Pons (tissue), 1 donor: ENCODE measurements around the gene PIH1D2.
"Not testable (repeated sequence)": the region's sequence is repeated elsewhere in the genome, so short reads cannot be mapped to it uniquely, and the experiment has no call there.

Experiments
- DNase-seq: peaks from one replicate; pipeline ENCODE4 v3.0.0-alpha.2; 2016; ENCODE audit warnings: low spot score

The PIH1D2 gene

DNA sequence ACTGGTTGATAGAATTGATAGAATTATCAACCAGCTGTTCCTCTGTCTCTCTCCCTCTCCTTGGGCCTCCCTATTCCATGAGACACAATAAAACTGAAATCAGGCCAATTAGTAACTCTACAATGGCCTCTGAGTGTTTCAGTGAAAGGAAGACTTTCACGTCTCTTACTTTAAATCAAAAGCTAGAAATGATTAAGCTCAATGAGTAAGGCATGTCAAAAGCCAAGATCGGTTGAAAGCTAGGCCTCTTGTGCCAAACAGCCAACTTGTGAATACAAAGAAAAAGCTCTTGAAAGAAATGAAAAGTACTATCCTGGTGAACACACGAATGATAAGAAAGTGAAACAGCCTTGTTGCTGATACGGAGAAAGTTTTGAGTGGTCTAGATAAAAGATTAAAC is 16.6 kb downstream of the PIH1D2 start:
- no peak for DNase-seq

DNA sequence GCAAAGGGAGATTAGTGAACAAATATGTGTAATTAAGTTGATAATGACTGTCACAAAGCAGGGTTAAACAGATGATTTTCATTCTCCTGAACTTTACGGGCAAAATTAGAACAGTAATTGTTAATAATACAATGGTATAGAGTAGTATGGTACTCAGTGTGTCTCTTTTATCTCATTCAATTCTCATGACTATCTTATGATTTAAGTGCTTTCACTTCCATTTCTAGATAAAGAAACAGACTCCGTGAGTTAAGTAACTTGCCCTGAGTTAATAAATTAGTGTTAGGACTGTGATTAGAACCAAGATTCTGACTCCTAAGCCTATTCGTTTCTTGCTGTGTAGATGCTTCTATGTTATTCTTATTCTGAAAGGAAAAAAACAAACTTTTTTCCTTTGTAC is 22.0 kb downstream of the PIH1D2 start:
- no peak for DNase-seq

DNA sequence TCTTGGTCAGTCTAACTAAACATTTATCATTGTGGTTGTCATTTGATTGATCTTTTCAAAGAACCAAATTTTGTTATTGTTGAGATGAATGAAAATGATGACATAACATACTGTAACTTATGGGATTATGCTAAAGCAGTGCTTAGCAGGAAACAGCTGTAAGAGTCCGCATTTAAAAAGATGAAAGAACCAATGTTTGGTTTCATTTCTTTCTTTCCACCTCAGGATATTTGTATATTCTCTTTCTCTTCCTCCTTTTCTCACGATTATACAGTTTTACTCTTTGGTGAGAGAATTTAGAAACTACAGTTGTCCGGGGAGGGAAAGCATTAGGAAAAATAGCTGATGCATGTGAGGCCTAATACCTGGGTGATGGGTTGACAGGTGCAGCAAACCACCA is 23.1 kb downstream of the PIH1D2 start:
- no peak for DNase-seq

DNA sequence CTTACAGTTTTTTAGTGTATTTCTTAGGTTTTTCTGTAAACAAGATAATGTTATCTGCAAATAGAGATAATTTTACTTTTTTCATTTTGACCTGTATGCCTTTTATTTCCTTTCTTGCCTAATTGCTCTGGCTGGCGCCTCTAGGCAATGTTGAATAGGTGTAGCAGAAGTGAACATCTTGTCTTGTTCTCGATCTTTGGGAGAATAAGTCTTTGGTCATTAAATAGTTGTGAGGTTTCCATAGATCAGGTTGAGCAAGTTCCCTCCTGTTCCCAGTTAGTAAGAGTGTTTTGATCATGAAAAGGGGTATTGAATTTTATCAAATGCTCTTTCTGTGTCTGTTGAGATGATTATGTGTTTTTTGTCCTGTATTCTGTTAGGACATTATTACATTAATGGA is 24.0 kb downstream of the PIH1D2 start:
- DNase-seq, result no peak

DNA sequence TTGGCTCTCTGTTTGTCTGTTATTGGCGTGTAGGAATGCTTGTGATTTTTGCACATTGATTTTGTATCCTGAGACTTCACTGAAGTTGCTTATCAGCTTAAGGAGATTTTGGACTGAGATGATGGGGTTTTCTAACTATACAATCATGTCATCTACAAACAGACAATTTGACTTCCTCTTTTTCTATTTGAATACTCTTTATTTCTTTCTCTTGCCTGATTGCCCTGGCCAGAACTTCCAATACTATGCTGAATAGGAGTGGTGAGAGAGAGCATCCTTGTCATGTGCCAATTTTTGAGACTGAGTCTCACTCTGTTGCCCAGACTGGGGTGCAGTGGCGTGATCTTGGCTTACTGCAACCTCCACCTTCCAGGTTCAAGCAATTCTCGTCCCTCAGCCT is 25.6 kb downstream of the PIH1D2 start:
- not testable (repeated sequence) for DNase-seq

DNA sequence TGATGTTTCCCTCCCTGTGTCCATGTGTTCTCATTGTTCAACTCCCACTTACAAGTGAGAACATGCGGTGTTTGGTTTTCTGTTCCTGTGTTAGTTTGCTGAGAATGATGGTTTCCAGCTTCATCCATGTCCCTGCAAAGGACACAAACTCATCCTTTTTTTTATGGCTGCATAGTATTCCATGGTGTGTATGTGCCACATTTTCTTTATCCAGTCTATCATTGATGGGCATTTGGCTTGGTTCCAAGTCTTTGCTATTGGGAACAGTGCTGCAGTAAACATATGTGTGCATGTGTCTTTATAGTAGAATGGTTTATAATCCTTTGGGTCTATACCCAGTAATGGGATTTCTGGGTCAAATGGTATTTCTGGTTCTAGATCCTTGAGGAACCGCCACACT is 27.2 kb downstream of the PIH1D2 start:
- not testable (repeated sequence) for DNase-seq

DNA sequence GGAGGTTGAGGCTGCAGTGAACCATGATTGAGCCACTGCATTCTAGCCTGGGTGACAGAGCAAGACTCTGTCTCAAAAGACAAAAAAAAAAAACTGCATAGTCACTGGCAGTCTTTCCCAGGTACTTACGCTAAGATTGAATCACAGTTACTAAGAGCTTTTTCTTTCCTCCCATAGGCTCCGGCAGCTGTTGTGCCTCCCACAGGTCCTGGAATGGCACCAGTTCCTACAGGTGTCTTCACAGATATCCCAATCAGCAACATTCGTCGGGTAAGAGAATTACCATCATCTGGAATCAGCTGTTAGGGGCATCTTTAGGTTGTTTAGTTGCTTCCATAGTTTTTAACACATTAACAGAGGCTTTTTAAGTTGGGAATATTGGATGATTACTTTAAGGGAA is 28.9 kb downstream of the PIH1D2 start:
- DNase-seq, result no peak

DNA sequence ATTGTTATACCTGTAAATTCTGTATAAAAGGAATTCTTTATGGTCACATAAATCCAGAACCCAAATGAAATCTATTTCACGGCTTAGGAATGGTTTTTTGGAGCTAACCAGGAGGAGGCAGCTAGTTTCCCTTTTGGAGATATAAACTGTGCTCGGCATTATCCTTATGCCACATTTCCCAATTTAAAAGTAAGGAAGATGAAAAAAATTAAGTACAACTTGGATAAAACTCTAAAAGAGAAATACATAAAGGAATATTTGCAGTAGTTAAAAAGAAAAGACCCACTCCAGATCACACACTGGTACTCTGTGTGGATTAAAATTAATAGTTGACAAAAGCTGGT is 30.9 kb downstream of the PIH1D2 start:
- DNase-seq, result no peak

DNA sequence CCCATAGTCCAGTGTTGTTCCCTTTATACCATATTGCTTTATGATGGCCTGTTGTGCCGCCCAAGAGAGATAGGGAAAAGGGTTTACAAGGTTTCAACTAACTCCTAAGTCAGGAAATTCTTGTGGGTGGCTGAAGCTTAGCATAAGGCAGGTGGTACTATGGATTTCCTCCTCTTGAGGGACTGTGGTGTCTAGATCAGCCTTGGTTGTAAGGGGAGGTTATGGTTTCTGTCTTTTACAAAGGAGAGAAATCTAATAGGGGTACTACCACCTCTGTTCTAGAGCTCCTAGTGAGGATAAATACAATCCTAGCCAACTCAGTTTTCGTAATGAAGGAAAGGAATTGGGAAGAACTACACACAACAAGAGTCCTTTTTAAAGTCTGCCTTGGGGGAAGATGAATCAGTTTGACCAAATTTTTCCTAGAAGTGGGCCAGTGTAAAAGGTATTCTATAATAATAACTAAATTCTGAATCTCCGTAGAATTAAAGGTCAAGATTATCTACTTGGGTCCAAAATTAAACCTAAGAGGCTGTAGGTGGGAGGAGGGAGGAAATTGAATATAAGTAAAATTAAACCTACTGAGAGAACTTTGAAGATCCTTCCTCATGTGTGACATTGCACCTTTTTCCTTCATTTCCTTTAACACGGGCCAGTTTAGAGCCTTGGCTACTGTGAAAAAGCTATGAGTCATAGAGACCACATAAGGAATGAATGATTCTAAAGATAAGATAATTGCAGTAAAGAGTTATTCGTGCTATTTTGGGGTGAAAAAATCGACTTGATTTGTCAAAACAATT is 31.5 kb downstream of the PIH1D2 start:
- DNase-seq, result no peak

DNA sequence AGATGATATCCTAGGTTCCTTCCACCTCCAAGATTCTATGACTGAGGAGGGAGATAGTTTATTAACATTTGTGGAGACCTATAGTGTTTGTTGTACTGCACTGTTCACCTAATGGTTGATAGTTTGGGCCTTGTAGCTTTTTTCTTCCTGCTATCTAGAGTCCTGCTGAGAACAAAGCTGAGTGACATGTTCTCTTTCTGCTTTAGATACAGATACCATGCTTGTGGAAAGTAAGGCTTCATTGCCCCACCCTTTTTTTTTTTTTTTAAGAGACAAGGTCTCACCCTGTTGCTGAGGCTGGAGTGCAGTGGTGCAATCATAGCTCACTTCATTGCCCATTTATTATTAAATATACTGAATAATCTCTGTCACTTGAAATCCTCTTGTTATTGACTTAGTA is 36.3 kb downstream of the PIH1D2 start:
- DNase-seq, result no peak

DNA sequence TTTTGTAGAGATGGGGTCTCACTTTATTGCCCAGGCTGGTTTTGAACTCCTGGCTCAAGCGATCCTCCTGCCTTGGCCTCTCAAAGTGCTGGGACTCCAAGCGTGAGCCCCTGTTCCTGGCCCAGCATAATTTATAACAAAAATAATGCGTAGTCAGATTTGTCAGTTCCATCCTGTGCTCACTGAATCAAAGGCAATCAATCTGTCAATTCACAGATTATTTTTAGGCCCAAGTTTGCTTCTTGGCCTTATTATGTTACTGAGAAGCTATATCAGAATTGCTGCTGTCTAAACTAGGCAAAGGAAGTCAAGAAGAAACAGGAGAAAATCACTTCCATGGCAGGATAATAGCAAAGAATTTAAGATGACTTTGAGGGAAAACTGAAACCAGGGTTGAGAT is 39.9 kb downstream of the PIH1D2 start:
- DNase-seq, result no peak

DNA sequence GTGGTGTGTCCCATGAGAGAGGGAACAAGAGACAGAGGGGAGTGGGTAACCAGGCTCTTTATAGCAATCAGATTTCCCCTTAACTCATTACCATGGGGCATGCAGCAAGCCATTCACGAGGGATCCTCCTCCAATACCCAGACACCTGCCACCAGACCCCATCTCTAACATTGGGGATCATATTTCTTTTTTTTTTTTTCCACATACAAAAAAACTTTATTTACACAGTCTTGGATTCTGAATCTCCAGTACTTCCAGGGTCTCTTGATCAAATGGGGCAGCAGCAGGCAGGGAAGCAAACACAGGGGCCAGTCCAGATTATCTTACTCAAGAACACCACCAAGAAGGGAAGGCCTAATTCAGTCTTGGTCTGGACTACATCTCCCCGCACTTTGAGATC is 44.4 kb downstream of the PIH1D2 start:
- no peak for DNase-seq

DNA sequence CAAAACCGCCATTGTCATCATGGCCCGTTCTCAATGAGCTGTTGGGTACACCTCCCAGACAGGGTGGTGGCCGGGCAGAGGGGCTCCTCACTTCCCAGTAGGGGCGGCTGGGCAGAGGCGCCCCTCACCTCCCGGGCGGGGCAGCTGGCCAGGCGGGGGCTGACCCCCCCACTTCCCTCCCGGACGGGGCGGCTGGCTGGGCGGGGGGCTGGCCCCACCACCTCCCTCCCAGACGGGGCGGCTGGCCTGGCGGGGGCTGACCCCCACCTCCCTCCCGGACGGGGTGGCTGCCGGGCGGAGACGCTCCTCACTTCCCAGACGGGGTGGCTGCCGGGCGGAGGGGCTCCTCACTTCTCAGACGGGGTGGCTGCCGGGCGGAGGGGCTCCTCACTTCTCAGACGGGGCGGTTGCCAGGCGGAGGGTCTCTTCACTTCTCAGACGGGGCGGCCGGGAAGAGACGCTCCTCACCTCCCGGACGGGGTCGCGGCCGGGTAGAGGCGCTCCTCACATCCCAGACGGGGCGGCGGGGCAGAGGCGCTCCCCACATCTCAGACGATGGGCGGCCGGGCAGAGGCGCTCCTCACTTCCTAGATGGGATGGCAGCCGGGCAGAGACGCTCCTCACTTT is 46.9 kb downstream of the PIH1D2 start:
- not testable (repeated sequence) for DNase-seq

DNA sequence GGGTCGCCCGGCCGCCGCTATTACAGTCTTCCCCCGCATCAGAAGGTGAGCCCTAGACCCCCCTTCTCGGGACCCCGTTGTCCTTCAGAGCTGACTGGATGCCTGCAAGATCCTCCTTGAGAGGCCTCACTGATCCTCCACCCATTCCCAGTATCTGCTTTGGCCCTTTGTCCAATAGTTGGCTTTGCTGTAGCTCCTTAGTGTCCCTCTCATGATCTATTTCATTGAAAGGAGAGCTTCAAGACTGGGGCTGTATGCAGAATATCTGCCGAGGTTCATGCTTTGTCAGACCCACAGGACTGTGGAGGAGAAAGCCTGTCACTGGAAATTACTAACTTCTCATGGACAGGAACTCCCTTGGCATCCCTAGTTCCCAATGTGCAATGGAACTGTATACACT is 48.1 kb downstream of the PIH1D2 start:
- peak; percentile 14 for DNase-seq

DNA sequence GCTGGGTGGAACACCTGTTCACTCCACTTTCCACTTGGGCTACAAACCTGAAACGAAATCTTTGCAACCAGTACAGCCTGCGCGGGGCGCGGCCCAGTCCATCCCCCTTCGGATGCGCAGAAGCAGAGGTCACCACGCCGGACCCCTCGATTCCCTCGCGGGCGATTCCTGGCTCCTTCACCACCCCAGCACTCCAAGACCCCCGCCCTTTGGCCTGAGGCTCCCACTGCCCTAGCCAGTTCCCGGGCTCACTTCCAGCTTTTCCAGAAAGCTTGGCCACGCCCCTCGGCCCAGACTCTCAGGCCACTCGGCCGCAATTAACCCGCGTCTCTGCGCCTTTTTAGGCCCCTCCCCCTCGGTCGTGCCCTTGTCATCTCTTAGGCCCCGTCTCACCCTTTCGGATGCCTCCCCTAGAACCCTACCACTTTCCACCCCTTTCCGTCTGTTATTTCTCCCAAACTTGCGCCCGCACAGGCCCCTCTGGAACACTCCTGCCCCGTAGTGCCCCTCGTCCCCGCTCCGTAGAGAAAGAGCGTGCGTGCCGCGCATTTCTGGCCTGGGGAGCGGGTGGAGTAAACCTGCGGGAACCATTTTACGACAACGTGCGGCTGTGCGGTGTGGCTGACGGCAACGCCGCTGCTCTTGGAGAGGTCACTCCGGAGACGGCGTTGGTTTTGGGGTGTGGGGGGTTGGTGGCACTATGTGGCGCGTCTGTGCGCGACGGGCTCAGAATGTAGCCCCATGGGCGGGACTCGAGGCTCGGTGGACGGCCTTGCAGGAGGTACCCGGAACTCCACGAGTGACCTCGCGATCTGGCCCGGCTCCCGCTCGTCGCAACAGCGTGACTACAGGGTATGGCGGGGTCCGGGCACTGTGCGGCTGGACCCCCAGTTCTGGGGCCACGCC is 48.8 kb downstream of the PIH1D2 start, which contains the start of gene DLAT:
Gene DLAT (plus strand): TSS at position 636 of the 906 bp plus-strand sequence. CDS start 65 bp downstream, at position 701.
- peak; percentile 72 for DNase-seq

DNA sequence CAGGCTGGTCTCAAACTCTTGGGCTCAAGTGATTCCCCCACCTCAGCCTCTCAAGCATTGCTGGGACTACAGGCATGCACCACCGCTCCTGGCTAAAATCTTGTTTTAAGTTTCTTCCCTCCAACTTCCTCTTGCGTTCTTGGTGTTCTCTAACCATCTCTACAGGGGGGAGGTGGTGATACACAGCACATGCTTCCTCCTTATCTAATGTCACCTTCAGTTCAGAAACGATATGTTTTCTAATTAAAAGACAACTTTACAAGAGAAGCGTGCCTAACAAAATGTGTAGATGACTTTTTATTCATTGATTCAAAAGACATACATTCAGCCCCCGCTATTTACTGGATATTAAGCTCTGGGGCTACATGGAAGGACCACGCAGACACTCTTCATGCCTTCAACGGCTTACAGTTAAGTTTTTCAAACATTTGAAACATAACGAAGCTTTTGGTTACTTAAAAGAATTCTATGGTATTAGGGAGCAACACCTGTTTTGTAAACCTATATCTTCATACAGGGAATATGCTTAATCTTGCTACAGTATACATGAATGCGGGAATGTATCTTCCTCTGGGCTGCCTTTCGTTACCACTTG is 49.5 kb downstream of the PIH1D2 start:
- DNase-seq, result peak; percentile 44

DNA sequence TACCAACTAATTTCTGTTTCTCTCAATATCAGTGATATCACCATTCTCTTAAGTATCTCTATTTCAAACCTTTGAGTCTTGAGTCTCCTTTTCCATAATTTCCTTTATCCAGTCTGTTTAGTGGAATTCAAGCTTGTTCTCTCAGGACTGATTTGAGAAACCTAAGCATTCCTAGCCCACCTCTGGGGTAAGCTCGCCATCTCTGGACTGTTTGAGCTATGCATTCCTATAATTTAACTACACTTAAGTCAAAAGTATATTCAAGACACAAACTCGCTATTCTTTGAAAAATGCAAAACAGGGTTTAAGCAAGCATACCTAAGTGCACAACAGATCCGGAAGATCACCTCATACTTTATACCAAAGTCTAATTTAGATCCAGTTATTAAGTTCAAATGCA is 50.7 kb downstream of the PIH1D2 start:
- DNase-seq, result no peak

DNA sequence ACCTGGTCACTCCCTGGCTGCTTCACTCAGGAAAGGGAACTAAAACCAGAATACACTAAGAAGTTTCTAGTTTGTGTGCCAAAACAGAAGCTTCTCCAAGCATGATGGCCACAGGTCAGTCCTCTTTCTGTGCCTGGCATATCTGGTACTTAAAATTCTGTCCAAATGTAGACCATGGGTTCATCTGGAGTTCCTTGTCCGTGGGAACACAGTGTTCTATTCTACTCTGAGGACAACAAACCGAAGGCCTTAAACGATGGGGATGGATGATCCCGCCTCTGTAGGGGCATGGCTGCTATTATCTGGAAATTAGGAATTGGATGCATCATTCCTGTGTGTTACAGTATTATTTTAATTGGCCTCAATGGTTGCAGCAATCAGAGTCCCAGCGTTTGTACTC is 54.8 kb downstream of the PIH1D2 start:
- no peak for DNase-seq
